Stimulated activated CD8-positive, alpha-beta memory T cell treated with anti-CD3 and anti-CD28 coated beads, Interleukin-2, amount 100 ng/mL, for 1 hour (primary cell): Measurements from ENCODE around the gene VTI1A.
"Not testable (repeated sequence)": the region's sequence is repeated elsewhere in the genome, so short reads cannot be mapped to it uniquely, and the experiment has no call there.

Experiments
- DNase-seq, 2 donors: peaks; one replicate each; pipeline ENCODE4 v3.0.0-alpha.2; 2020; ENCODE audit warnings: low read depth in 2 of 2

Gene VTI1A

GRCh38 chr10:112454910-112455779 lies 8.1 kb downstream of the VTI1A start:
- DNase-seq: no peak

GRCh38 chr10:112456533-112456932 lies 9.5 kb downstream of the VTI1A start:
- DNase-seq: no peak

DNA sequence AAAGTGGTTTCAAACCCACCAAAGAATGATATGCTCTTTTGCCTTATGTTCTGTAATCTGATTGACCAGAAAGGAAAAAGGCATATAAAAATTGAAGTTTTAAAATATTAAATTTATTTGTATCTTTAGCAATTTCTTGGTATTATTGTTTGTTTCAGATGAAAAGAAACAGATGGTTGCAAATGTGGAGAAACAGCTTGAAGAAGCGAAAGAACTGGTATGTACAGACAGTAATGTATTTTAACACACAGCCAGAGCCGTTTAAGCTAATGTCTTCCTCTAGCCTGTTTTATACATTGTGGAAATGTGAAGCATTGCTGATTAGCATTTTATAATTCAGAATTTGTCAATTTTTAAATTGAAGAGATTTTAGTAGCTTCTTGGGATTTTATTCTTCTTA lies 13.4 kb downstream of the VTI1A start:
- no peak for DNase-seq

GRCh38 chr10:112461029-112461887 lies 14.2 kb downstream of the VTI1A start:
- no peak for DNase-seq

GRCh38 chr10:112464074-112464473 lies 17.1 kb downstream of the VTI1A start:
- DNase-seq: not testable (repeated sequence)

GRCh38 chr10:112465299-112465883 lies 18.4 kb downstream of the VTI1A start:
- DNase-seq: no peak

DNA sequence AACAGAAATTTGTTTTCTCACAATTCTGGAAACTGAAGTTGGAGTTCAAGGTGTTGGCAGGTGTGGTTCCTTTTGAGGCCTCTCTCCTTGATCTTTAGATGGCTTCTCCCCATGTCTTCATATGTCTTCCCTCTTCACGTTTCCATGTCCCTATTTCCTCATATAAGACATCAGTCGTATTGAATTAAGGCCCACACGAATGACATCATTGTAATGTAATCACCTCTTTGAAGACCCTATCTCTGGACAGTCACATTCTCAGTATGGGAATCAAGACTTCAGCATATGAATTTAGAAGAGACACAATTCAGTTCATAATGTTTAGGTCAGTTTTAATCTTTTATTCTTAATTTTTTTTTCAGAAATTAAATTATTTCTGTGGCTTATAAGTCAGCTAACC lies 19.8 kb downstream of the VTI1A start:
- DNase-seq: no peak

DNA sequence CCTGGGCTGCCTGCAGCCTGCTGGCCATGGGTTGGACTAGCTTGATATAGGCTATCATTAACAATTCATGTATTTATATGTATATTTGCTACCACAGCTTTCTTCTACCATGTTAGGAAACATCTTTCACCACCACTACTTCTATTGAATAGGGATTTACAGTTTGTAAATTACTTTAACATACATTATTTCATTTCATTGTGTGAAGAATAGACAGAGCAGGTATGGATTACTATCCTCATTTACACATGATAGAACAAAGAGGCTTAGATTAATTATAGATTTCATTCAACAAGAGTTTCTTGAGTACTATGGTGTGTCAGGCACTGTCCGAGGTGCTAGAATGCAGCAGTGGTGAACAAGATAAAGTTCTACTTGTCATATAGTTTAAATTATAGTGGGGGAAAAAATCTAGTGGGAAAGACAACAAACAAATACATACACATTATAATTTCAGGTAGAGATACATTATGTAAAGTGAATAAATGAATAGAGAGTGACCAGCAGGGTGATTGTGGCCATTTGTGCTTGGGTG lies 20.6 kb downstream of the VTI1A start:
- DNase-seq: no peak

- DNase-seq: no peak
Measured at GRCh38 chr10:112471878-112472487, 25.0 kb downstream of the VTI1A start.

GRCh38 chr10:112475575-112476218 lies 28.7 kb downstream of the VTI1A start:
- DNase-seq: no peak

DNA sequence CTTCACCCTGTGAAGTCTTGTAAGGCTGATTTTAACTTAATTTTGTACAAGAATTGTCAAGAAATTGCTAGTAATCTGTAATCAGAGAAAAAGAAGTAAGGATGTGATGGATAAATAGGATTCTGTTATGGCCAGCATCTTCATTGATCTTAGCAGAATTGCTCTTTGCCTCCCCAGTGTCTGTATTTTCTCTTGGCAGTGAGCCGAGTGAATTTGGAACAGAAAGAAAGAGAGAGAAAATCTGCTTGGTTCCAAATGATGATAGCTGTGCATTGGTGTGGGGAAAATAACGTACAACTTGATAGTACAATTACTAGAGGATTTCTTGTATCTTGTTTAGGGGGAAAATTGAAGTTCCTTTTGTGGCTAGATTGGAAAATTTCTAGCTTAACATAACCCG lies 34.6 kb downstream of the VTI1A start:
- no peak for DNase-seq

GRCh38 chr10:112484399-112484798 lies 37.4 kb downstream of the VTI1A start:
- no peak for DNase-seq

GRCh38 chr10:112487964-112488363 lies 40.9 kb downstream of the VTI1A start:
- DNase-seq: no peak

DNA sequence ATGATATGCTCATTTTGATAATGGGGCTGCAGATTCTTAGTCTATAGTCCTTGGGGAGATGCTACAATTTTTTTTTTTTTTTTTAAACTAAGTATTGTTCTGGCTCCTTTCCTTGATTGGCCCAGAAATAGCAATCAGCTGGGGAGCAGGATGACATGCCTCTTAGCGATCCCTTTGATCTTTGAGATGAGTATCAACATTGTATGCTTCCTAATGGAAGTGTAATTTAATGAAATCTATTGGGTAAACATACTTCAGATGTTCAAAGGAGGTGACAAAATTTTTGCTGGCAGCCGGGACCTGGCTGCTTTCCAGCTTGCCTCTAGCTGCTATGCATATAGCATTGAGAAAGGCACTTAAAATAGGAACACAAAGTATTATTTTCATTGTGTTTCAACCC lies 43.5 kb downstream of the VTI1A start:
- DNase-seq: no peak

DNA sequence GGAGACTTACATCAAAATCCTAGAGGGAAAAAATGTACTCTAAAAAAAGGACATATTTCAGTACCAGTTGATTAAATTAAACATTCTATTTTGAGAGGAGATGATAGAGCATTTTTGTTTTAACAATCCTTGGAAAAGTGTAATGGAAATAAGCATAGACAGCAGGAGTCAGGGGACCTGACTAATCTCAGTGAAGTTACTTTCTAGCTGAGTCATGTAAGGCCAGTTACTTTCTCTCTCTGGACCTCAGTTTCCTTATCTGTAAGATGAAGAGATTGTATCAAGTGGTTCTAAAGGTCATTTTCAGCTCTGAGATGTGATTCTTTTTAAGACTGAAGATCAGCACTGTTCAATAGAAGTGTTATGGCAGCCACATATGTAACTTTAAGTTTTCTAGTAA lies 44.1 kb downstream of the VTI1A start:
- no peak for DNase-seq

GRCh38 chr10:112492736-112493135 lies 45.7 kb downstream of the VTI1A start:
- DNase-seq: no peak

- no peak for DNase-seq
Measured at GRCh38 chr10:112497347-112497950, 50.4 kb downstream of the VTI1A start.

- no peak for DNase-seq
Measured at GRCh38 chr10:112498806-112499205, 51.8 kb downstream of the VTI1A start.

DNA sequence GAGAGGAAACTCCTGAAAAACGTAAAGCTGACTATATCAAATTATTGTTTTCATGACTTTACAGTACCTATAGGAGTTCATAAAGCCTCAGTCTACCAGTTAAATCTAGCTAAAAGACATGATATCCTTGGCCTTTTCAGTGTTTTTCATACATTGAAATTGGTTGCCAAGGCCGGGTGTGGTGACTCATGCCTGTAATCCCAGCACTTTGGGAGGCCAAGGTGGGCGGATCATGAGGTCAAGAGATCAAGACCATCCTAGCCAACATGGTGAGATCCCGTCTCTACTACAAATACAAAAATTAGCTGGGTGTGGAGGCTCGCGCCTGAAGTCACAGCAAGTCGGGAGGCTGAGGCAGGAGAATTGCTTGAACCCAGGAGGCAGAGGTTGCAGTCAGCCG lies 53.0 kb downstream of the VTI1A start:
- not testable (repeated sequence) for DNase-seq

GRCh38 chr10:112502536-112502935 lies 55.5 kb downstream of the VTI1A start:
- DNase-seq: no peak

- DNase-seq: no peak
Measured at GRCh38 chr10:112503643-112504042, 56.6 kb downstream of the VTI1A start.
